C1 segment of cervical spinal cord (tissue), 14 donors: ENCODE results near the gene LMNTD2.
"Not testable (repeated sequence)": the region's sequence is repeated elsewhere in the genome, so short reads cannot be mapped to it uniquely, and the experiment has no call there.

Experiments
- DNase-seq, 14 donors: peaks; one replicate each; lab custom pipeline; 2025; lab: John Stamatoyannopoulos, UW

The LMNTD2 gene

DNA sequence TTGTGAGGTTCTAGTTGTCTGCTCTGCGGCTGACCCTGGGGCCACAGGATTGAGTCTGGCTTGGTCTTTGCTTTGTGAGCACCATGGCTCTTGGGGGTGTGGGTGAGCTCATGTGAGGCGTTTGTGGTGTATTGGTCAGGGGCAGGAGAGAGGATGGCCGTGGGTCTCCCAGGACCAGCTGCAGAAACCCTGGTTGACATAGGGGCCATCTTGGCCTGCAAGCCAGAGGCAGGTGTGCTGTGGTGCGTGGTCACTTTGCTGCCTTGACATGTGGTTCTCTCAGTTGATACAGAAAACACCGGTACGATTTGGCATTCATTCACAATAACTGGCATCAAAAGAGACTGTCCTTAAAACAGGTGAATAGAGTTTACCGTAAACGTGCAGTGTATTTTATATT lies 27.0 kb upstream of the LMNTD2 start:
- no peak for DNase-seq

DNA sequence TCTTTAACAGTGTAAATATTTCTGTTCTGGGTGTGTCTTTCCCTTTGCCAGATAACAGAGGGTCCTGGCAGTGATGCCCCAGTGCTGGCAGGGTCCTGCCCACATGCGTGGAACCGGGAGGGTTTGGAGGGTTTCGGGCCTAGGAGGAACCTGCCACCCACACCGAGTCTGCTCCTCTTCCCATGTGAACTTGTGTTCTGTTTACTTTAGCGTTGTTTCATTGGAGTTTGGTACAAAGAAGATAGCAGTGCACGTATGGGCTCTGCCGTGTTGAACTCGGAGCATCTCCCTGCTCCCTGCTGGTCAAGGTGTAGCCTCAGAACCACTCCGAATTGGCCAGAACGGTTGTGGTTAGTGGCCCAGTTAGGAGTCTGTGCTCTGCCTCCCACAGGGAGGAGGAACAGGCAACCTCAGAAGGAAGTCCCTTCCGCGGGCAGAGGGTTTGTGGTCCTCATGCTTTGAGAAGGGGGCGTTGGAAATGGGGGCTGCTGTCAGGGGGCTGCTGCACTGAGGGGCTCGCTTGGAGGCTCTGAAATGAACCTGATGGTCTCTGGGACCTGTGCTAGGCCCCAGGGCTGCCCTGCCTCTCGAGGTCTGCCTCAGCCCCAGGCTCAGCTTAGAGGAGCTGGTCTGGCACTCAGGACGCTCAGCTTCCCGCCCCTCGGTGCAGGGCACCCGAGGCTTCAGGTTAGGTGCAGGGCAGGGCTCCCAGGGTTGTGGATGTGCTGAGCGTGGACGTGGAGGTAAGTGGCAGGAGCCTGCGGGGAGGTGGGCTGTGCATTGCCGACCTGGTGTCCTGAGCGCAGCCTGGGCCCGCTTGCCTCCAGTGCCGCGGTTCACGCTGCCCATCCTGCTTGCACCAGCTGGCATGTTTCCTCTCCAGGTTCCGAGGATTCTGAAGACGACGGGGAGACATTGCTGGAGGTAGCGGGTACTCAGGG lies 26.1 kb upstream of the LMNTD2 start:
- DNase-seq: no peak

DNA sequence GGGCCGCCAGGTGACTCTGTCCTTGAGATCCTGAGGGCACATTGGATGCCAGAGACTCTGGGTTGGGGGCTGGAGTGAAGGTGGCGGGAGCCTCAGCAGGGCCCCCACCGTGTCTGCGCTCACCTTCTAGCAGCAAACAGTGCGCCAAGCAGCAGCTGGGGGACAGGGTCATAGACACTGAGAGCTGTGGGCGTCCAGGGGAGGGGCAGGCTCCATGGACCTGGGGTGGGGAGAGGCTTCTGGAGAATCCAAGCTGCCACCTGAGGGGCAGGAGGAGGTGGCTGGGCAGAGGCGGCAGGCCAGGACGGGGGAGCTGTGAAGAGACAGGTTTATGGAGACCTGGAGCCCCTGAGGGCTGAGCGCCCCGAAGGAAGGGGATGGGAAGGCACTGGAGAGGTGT lies 23.7 kb upstream of the LMNTD2 start:
- no peak for DNase-seq

DNA sequence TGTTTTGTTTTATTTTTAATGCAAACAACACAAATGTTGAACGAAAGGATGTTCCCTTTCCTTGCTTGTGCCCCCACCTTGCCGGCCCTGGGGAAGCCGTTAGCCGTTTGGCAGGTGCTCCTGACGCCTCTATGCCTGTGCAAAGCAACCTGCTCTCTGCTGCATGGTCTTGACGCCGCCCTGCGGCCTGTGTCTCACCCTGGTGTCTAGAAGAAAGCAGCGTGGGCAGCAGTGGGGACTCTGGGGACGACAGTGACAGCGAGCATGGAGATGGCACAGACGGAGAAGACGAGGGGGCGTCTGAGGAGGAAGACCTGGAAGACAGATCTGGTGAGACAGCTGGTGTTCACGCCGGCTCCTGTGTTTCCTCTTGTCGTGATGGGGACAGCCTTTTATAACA lies 21.2 kb upstream of the LMNTD2 start:
- DNase-seq: peak in 1 of 14 donors; percentile 32

DNA sequence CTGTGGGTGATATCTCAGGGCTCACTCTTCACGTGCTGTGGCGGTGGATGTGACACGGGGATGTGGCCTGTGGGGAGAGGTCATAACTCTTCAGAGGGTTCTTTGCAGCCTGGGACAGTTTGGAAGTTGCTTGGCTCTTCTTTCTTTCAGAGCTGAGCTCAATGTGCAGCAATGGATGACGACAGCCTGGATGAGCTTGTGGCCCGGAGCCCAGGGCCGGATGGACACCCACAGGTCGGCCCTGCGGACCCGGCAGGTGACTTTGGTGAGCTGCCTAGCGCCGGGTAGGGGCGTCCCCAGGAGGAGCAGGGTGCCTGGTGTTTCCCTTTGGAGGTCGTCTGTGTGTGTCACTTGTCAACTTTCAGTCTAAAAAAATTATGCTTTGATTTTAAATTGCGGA lies 20.8 kb upstream of the LMNTD2 start:
- peak in 1 of 14 donors; percentile 23 for DNase-seq

DNA sequence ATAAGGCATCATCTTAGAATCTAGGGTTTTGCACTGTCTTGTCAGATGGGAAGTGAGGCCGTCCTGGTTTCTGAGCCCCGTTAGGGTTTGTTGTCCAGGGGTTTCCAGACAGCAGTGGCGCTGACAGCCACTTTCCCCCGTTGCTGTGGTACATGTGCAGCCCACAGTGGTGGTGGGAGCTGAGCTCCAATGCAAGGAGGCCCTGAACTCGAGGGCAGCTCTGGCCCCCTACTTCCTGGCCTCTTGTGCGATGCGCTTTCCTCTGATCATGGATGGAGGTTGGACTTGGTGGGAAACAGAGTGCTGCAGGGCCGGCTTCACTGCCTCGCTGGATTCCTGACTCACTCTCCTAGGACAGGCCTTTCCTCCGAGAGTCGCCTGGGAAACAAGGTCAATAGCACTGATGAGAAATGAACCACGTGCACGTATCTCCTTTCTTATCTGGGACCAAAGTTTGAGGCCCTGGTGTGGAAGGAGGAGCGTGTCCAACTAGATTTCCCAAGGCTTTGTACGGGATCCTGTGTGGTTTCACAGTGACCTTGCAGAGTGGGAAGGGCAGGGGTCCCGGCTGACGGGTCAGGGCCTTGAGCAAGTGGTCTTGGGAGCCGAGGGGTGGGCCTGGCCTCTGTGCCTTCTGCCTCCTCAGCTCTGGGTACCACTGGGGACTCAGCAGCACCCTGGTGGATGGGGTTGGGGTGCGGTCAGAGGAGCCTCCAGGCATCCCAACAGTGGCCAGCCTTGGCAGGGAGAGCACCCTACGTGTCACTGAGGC lies 19.5 kb upstream of the LMNTD2 start:
- no peak for DNase-seq

DNA sequence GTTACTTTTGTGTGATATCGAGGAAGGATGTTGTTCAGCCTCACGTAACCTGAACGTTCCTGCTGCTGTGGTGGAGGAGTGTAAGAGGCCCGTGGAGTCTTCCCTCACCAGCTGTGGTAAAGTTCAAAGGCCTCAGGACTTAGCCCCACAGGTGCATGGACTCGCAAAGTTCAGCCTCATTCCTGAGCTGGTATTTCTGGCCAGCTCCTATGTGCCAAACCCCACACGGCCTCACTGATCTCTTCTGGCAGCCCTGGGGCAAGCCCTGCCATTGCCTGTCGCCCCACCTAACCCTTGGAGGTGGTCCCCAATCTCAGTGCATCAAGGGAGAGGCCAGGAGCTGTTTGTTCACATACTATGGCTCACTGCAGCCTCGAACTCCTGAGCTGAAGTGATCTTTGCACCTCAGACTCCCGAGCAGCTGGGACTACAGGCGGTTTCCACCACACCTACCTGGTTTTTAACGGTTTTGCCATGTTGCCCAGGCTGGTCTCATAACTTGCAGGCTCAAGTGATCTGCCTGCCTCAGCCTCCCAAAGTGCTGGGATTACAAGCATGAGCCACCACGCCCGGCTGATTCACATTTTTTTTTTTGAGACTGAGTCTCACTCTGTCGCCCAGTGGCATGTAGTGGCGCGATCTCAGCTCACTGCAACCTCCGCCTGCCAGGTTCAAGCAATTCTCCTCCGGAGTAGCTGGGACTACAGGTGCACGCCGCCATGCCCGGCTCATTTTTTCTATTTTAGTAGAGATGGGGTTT lies 17.9 kb upstream of the LMNTD2 start:
- DNase-seq: no peak

DNA sequence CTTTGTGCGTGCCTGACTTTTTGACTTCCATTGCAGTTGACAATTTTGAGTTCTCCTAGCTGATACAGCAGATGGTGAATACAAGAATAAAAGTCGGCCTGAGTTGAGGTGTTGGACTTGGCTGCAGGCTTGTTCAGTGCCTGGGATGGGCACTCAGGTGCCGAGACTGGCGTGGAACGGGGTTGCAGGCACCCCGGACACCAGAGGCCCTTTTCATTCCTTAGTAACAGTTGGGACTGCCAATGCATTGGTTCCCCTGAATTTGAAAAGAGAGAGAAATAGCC lies 17.0 kb upstream of the LMNTD2 start:
- no peak for DNase-seq

DNA sequence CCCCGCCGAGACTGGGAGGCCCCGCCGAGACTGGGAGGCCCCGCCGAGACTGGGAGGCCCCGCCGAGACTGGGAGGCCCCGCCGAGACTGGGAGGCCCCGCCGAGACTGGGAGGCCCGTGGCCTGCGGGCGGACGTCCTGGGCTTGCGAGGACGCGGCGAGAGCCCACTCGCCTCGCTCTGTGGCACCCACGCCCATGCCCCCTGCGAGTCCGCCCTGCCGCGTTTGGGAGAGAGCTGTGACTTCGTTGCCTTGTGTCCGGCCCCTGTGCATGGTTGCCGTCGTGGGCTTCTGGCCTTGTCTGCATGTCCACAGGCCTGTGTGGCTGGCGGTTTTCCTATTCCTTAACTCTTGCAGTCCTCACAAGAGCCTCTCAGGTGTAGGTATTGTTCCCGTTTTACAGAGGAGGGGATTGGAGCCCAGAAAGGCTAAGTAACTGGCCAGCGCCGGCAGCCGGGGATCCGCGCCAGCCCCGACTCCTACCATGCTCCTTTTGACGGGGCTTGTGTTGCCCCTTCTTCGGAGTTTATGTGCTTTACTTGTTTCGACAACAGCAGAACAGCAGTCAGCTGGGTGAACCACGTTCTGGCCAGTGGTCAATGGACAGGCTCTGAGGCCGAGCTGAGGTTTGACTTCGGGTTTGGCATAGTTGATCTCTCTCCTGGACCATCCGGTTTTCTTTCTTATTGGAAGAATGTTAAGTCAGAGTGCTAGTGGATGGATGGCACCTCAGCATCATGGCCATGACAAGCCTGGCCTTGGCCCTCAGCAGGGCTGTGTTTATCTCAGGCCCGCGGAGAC lies 16.5 kb upstream of the LMNTD2 start:
- no peak for DNase-seq

DNA sequence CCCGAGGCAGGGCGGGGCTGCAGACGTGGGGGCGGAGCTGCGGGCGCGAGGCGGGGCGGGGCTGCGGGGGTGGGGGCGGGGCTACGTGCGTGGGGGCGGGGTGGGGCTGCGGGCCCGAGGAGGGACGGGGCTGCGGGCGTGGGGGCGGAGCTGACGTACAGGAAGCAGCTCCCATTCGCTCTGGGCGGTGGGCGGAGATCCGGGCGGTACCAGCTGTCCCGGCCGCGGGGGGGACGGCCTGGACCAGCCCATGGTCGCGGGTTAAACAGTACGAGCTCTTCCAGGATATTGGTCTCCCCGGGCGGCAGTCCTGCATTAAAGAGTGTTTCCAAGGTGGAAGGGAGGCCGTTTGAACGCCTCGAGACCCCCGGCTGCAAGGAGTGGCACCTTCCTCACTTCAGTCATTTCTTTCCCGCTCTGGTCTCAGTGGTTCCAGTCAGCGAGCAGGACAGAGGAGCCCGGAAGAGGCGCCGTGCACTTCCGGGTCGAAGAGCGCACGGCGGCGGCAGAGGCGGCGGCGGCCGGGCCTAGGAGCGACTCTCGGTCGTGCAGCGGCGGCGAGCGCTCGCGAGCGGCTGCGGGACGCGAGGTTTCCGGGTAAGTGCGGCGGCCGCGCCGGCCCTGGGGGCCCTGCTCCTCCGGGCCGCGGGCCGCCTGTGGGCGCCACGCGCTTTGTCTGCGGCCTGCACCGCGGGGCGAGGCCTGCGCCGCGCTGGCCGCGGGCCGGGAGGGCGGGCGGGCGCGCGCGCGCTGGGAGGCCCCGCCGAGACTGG lies 15.6 kb upstream of the LMNTD2 start, which contains the start of gene PHRF1:
Gene PHRF1, plus strand, starts transcription at position 475 of the 773 bp plus-strand sequence. CDS start 5,043 bp downstream, outside the sequence.
- peak; percentile 80 to 98 (median 94) for DNase-seq

DNA sequence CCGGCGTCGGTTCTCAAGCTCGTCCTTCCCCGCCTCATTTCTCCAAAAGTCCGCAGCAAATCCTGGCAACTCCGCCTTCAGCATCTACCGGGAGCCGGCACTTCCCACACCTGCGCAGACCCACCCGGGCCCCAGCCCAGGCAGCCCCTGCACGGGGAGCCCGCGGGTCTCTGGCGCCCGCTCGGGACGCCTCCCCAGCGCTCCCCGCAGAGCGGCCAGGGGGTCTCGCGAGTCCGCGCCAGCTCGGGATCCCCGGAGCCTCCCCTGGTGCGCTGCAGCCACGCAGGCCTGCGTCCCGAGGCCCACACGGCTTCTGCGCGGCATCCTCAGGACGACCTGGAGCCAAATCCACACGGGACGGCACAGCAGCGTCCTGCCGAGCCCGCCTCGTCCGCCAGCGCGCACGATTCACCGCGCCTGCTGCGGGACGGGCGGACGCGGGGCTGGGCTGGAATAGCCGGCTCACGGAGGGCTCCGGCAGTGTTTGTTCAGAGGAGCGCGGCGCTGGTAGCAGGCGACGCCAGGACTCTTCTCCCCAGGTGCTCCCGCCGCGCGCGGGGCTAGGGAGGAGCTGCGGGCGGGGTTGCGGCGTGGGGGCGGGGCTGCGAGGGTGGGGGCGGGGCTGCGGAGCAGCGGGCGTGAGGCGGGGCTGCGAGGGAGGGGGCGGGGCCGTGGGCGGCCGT lies 14.9 kb upstream of the LMNTD2 start:
- DNase-seq: peak in 1 of 14 donors; percentile 59

DNA sequence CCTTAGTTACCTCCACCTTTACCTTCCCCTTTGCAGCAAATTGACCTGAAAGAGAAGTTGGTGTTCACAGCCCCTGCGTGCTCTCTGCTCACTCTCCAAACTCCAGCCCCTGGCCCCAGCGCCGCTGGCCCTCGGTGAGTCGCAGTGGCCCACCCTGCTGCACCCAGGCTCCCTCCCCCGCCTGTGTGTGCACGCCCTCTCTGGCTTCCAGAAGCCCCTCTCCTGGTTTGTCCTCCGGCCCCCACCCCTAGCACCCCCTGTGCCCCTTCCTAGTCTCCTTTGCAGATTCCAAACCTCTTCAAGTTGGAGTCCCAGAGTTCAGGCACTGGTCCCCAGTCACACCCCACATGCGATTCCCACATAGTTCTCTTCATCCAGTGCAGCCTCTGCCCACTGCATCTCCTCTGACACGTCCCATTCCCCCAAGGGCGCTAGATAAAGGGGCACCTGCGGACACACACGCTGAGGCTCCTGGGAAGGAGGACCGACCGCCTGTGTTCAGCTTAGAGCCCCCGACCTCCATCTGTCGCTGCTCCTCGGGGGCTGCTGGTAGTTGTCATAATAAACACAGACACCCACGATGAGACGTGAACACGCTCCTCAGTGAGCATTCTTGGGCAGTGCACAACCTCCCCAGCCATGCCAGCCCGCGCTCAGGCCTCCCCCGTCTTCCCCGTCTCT lies 14.2 kb upstream of the LMNTD2 start:
- no peak for DNase-seq

DNA sequence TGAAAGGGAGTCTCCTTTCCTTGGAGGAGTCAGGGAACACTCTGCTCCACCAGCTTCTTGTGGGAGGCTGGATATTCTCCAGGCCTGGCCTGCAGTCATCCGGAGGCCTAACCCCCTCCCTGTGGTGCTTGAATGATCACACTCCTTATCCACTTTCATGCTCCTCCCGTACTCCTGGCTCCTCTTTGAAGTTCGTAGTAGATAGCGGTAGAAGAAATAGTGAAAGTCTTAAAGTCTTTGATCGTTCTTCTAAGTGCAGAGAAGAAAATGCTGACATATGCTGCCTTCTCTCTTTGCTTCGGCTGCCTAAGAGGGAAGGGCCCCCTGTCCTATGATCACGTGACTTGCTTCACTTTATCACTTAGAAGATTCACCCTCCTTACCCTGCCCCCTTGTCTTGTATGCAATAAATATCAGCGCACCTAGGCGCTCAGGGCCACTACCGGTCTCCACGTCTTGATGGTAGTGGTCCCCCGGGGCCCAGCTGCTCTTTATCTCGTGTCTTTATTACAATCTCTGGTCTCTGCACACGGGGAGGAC lies 13.6 kb upstream of the LMNTD2 start:
- not testable (repeated sequence) for DNase-seq

DNA sequence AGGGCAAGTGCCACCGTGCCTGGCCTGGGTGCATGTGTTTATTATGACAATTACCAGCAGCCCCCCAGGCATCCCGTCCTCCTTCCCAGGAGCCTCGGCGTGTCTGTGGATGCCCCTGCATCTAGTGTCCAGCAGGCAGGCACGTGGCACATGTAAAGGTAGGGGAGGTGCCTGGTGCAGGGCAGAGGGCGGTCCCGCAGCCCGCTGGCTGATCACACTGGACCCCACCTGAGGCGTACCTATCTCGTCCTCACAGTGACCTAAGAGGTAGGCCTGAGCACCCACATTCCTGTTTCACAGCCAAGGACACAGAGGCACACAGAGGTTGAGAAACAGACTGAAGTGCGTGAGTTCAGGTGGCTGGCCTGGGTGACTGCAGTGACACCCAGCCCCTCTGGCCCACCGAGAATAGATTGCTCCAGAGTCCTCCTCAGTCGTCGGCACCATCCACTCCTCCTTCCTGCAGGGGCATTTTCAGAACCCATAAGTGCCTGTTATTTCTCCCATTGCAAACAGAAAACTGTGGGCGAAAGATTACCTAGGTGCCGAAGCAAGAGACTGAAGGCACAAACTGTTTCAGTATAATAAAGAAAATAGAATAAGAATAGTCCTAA lies 12.7 kb upstream of the LMNTD2 start:
- no peak for DNase-seq

DNA sequence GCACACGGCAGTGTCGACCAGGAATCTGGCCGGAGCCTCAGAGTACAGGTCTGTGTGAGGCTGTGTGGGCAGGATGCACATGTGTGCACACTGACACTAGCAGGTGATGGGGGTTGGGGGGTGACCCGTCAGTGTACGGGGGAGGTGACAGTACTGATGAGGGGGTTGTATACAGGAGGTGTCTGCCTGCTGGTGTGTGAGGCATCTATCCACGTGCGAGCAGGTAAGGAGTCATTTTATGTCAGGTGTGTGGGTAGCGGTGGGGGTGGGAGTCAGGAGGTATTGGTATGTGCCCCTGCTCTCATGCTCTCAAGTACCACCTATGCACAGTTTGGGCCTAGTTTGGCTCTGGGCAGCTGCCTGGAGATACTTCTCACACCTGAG lies 11.3 kb upstream of the LMNTD2 start:
- DNase-seq: no peak

DNA sequence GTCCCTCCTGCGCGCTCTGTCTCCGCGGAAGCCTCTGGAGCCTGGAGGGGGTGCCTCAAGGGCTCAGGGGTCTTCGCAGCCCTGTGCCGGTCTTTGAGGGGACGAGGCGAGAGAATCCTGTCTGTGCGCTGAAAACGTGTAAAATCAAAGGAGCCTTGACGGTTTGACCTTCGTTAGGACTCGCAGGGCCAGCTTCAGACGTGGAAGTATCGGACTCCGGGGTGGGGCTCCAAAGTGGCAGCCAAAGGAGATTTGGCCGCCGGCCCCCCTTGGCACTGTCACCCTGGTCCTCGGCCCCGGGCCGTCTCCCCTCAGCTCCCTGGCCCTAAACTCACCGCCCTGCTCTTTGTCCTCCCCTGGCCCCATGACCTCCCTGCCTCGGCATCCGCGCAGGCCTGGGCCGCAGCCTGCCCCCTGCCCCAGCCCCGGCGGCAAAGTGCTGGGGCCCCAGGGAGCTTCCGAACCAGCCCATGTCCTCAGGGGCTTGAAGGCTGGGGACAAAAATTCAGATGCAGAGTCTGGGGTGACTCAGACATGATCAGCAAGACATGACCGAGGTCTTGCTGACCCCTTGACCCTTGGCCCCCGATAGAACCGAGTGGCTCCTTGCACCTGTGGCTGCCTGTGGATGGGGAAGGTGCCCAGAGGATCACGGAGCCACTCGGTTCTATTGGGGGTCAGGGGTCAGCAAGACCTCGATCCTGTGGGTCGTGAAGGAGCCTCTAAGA lies 8.8 kb upstream of the LMNTD2 start:
- DNase-seq: no peak

DNA sequence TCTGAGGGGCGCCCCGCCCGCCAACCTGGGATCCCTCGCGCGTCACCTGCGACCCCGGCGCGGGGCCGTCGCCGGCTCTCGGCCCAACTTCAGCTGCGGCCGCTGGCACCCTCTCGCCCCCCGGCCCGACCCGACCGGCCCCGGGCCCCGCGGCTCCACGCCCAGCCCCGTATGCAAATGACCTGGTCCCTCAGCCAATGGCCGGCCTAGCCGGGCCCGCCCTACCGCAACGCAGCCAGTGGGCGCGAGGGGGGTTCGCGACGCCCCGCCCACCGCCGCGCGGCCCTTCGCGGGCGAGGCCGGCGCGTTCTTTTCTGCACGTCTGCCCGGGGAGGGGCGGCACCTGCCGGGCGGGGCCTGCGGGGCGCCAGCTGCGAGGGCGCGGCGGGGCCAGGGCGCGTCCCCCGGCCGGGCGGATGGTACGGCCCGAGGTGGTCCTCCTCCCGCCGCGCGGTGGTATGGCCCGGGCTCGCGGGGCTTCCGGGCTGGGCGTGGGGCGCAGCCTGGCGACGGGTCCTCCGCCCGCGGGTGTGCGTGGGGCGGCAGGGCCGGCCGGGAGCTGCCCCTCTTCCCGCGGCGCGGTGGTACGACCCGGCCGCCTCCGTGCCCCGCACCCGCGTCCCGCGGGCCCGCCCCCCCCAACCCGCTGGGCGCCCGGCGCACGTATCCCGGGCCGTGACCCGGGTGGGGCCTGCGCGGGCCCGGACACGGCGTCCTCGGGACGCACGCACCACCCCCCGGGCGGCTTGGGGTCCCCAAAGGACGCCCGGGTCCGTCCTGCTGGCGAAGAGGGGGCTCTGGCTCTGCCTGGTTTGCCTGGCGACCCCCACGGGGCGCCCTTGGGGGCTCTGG lies 8.0 kb upstream of the LMNTD2 start:
- DNase-seq: peak in 13 of 14 donors; percentile 56 to 92 (median 80)
